ENCODE data around the gene USF1. TPM values are rescaled to one million over a fixed set of nuclear protein-coding genes. Genes with fewer than 3 reads are reported as not detected.
A peak's percentile ranks its signal among the peaks of the same experiment; 100 is the strongest.
"Not testable (repeated sequence)": the region's sequence is repeated elsewhere in the genome, so short reads cannot be mapped to it uniquely, and the experiment has no call there.

The USF1 gene
- total RNA-seq, 1 donor from 2014 or later = 58.0 TPM

DNA sequence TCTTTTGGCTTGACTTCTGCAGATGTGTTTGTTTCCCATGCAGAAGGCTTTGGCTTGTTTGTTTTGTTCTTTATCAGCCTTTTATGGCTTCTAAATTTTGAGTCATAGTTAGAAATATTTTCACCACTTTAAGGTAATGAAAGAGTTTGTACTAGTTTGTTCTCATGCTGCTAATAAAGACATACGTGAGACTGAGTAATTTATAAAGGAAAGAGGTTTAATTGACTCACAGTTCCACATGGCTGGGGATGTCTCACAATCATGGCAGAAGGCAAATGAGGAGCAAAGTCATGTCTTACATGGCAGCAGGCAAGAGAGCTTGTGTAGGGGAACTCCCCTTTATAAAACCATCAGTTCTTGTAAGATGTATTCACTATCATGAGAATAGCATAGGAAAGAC, 18.8 kb downstream of the USF1 start:
- intact Hi-C loops (cut with DNase I) = loop anchor here (2.0 kb wide), 1 partner anchor 24 kb away; no protein-coding TSS in a partner anchor
- not testable (repeated sequence) for ATAC-seq; DNase-seq (ENCODE audit: low spot score)

- intact Hi-C loops (cut with DNase I); DNase-seq (ENCODE audit: low spot score); ATAC-seq: not testable (repeated sequence)
These were observed 23.3 kb downstream of the USF1 start for GRCh38 chr1:161022432-161022831.

DNA sequence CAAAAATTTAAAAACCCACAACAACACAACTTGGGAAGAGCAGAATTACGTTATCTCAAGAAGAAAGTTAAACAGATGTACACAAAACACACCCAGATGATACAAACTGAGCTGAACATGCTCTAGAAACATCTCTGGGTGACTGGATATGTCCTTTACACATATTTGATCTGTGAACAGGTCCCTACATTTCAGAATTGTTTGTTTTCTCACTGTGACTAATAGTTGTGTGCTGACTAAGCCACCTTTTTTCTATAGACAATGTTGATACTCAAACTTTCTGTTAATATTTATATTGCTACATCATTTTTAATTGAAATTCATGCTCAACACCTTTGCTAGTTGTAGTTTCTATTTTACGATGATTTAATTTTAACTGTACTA, 23.8 kb downstream of the USF1 start:
- intact Hi-C loops (cut with DNase I) = no loop called here
- ATAC-seq (no peak), DNase-seq (ENCODE audit: low spot score) (no peak)

DNA sequence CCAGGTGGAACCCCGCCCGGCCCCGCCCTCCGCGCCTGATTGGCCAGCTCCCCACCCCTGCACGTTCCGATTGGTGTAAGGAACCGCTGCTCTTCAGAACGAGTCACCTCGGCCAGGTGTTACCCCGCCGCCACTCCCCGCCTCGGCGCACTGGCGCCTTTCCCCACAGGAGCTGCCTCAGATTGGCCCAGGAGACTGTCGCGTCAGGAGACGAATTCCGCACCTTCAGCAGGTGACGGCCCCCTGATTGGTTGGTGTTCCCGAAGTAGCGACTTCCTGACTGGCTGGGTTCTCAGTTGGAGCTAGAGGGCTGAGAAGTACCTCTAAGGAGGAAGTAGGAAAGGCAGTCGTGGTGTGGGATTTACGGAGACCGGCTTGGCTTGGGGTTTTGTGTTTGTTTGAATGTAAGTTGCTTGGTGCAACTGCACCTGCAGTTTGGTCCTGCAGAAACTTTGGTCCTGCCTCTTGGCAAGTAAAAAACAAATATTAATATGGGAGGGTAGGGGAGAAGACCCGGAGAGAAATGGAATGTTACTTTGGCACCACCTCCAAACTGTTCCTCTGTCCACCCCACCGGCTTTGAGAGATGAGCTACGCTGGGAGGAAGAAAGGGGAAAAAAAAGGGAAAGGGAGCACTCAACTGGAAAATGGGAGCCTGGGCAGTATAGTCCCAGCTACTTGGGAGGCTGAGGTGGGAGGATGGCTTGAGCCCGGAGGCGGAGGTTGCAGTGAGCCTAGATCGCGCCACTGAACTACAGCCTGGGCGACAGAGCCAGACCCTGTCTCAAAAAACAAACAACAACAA, 24.4 kb downstream of the USF1 start:
- DNase-seq (ENCODE audit: low spot score) (peak; percentile 69), ATAC-seq (peak; percentile 87)
- intact Hi-C loops (cut with DNase I) = no loop called here

DNA sequence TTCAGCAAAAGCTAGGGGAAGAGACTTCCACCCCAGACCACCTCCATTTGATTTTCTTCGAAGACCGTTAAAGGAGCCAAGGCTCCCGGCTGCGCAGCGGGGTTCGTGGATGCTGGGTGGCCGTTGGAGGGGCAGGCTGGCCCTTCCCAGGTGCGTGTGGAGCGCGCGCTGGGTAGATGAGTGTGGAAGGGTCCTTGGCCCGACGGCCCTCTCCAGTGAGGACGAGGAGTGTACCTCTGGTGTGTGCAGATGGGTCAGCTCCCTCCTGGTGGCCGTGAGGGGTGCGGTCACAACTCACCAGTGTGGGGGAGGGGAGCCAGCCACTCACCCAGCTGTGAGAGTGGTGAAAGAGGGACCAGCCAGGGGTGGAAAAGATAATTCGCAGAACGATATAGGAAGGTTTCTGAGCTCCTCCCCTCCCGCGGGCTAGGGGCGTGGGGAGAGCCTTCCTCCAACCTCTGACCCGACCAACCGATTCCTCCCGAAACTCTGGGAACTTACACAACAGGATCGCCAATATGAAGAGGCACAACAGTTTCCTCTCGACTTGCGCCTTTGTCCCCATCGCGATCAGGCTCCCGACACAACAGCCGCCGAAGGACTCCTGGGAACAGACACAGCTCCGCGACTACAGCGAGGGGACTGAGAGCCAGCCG, 25.1 kb downstream of the USF1 start, which contains the start of gene F11R:
F11R (minus strand) TSS at position 644 of the 656 bp plus-strand sequence; CDS start at position 565, 79 bp downstream.
- intact Hi-C loops (cut with DNase I) = no loop called here
- DNase-seq (ENCODE audit: low spot score) (no peak), ATAC-seq (peak; percentile 69)

- peak; percentile 28 for ATAC-seq
- intact Hi-C loops (cut with DNase I) = loop anchor here (1.0 kb wide), 1 partner anchor 23 kb away; no protein-coding TSS in a partner anchor
- DNase-seq (ENCODE audit: low spot score) = no peak
These were observed 25.9 kb downstream of the USF1 start for GRCh38 chr1:161019751-161020495.

DNA sequence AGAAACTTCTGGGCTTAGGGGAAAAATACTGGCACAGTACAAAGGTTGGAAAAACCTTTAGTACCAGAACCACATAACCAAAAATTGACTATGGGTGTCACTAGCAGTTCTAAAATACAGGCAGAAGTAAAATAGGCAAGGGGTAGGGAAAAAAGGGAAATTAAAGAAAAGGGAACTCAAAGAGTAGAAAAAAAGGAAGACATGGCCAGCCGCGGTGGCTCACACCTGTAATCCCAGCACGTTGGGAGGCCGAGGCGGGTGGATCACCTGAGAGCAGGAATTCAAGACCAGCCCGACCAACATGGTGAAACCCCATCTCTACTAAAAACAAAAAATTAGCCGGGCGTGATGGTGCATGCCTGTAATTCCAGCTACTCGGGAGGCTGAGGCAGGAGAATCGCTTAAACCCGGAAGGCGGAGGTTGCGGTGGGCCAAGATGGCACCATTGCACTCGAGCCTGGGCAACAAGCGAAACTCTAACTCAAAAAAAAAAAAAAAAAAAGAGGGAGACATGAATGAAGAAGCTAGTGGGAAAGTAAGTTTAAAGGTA, 26.6 kb downstream of the USF1 start:
- intact Hi-C loops (cut with DNase I) = loop anchor here (1.0 kb wide), 1 partner anchor 22 kb away; no protein-coding TSS in a partner anchor
- not testable (repeated sequence) for DNase-seq (ENCODE audit: low spot score); ATAC-seq

DNA sequence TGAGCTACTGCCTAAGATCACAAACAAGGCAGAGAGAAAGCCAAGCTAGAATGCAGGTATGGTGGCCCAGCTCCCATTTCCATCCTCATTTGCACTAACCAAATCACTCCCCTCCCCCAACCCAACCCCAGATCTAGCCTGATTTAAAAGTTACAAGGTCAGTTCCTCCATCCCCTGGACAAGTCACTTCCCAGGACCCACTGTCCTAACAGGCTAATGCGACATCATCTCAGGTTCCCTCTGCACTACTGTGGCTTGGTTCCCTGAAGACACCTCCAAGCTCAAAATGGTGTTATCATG, 27.2 kb downstream of the USF1 start:
- intact Hi-C loops (cut with DNase I) = no loop called here
- no peak for DNase-seq (ENCODE audit: low spot score)
- ATAC-seq = no peak

- intact Hi-C loops (cut with DNase I) = no loop called here
- no peak for ATAC-seq
These were observed 27.8 kb downstream of the USF1 start for GRCh38 chr1:161017756-161018630.

DNA sequence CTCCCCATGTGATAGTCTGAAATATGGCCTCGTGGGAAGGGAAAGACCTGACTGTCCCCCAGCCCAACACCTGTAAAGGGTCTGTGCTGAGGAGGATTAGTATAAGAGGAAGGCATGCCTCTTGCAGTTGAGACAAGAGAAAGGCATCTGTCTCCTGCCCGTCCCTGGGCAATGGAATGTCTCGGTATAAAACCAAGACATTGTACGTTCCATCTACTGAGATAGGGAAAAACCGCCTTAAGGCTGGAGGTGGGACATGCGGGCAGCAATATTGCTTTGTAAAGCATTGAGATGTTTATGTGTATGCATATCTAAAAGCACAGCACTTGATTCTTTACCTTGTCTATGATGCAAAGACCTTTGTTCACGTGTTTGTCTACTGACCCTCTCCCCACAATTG, 28.6 kb downstream of the USF1 start:
- intact Hi-C loops (cut with DNase I); DNase-seq (ENCODE audit: low spot score); ATAC-seq: not testable (repeated sequence)

More at GRCh38 chr1:161017756-161018630, 27.8 kb downstream of the USF1 start:
- no peak for DNase-seq (ENCODE audit: low spot score)

- ATAC-seq = not testable (repeated sequence)
These were observed 29.1 kb downstream of the USF1 start for GRCh38 chr1:161016683-161017082.

DNA sequence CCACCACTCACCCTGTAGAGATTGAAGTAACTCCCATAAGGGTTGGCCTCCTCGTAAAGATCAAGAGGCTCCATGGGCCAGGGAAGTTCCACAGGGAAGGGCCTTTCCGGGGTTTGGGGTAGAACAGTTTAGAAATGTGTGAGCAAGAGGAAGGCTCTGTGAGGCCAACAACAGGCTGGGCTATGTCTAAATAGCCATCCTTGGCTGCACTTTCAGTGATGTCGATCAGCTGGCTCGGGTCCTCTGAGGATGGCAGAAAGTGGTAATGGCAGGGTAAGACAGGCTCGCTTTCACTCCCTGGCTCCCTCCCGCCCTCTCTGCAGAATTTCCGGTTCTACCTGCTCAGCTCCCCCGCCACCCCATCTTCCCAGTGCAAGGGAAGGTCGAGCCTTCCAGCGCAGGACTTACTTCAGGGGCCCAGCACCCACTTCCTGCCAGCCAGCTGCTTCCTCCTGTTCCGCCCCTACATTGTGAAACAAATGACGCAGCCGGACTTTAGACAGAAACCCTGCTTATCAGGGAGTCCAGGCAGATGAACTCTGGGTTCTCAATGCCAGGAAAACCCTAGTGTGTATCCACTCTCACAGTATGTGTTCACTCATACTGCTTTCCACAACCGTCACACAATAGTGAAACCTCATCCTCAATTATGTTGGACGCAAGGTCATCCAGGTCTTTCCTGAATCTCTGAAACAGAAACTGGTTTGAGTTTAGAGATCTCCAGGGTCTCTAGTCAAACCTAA, 32.1 kb downstream of the USF1 start:
- peak; percentile 79 for DNase-seq (ENCODE audit: low spot score)
- peak; percentile 95 for ATAC-seq
- intact Hi-C loops (cut with DNase I) = no loop called here

More at GRCh38 chr1:161016683-161017082, 29.1 kb downstream of the USF1 start:
- DNase-seq (ENCODE audit: low spot score); intact Hi-C loops (cut with DNase I): not testable (repeated sequence)

GRCh38 chr1:161013131-161013487, 32.7 kb downstream of the USF1 start:
- intact Hi-C loops (cut with DNase I) = no loop called here
- DNase-seq (ENCODE audit: low spot score) = no peak
- ATAC-seq = peak; percentile 41

DNA sequence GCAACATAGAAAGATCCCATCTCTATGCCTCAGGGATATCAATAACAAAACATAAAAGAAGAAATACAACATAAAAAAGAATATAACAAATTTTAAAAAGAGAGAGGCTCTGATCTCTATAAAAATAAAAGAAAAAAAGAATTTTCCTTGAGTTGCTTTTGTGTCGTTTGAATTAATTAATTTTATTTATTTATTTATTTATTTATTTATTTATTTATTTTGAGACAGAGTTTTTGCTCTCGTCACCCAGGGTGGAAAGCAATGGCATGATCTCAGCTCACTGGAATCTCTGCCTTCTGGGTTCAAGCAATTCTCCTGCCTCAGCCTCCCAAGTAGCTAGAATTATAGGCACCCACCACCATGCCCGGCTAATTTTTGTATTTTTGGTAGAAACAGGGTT, 33.4 kb downstream of the USF1 start:
- DNase-seq (ENCODE audit: low spot score) (no peak), ATAC-seq (no peak)
- intact Hi-C loops (cut with DNase I) = no loop called here

DNA sequence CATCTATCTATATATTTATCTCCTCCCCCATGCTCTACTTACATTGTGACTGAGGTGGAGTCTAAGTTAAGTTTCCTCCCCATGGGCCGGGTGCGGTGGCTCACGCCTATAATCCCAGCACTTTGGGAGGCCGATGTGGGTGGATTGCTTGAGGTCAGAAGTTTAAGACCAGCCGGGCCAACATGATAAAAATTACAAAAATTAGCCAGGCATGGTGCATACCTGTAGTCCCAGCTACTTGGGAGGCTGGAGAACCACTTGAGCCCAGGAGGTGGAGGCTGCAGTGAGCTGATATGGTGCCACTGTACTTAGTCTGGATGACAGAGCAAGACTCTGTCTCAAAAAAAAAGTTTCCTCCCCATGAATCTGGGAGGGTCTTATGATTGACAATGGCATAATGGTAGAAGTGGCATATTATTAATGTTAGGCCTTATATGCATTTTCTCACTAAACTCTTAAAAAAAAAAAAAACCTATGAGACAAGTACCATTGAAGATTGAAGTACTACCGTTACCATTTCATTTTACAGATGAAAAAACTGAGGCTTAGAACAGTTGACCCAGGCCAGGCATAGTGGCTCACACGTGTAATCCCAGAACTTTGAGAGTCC, 36.1 kb downstream of the USF1 start:
- intact Hi-C loops (cut with DNase I) = no loop called here
- no peak for ATAC-seq
- DNase-seq (ENCODE audit: low spot score) = no peak

GRCh38 chr1:161008869-161009510, 36.8 kb downstream of the USF1 start:
- DNase-seq (ENCODE audit: low spot score) (no peak), ATAC-seq (no peak)
- intact Hi-C loops (cut with DNase I) = no loop called here

- DNase-seq (ENCODE audit: low spot score) = no peak
- ATAC-seq = no peak
- intact Hi-C loops (cut with DNase I) = no loop called here
These were observed 38.4 kb downstream of the USF1 start for GRCh38 chr1:161007369-161007768.

Measured in sciatic nerve (tissue), 2 donors.